GM04503 (cell line): ENCODE measurements around the gene DCC.

Source experiments
- DNase-seq: peaks from one replicate; pipeline ENCODE4 v3.0.0-alpha.2; 2012; ENCODE audit warnings: low read depth

The DCC gene

GRCh38 chr18:52914148-52914547, 574.2 kb downstream of the DCC start:
- DNase-seq, result no peak

DNA sequence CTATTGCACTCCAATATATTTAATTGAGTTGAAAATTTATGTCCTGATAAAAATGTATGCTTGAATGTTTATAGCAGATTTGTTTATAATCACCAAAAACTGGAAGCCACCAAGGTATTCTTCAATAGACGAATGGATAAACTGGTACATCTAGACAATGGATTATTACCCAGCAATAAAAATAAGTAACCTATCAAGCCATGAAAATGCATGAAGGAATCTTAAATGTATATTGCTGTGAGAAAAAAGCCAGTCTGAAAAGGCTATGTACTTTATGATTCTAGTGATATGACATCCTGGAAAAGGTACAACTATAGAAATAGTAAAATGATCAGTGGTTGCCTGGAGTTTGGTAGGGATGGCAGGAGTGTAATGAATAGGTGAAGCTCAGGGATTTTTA, 580.7 kb downstream of the DCC start:
- no peak for DNase-seq

DNA sequence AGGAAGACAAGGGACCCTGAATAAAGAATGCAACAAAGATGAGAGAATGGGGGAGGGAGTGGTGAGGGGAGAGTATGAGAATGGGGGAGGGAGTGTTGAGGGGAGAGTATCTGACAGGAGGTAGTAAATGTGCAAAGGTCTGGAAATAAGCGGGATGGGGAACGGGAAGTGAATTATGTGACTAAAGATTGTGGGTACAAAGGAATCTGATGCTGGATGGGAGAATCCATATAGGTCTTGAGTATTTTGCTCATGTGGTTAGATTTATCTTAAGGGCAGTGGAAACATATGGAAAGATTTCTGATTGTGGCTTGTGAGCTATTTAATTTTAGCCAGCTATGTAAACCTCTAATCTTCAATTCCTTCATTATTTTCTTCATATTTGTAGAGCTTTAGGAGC, 593.4 kb downstream of the DCC start:
- no peak for DNase-seq

GRCh38 chr18:52936931-52937330, 596.9 kb downstream of the DCC start:
- no peak for DNase-seq

DNA sequence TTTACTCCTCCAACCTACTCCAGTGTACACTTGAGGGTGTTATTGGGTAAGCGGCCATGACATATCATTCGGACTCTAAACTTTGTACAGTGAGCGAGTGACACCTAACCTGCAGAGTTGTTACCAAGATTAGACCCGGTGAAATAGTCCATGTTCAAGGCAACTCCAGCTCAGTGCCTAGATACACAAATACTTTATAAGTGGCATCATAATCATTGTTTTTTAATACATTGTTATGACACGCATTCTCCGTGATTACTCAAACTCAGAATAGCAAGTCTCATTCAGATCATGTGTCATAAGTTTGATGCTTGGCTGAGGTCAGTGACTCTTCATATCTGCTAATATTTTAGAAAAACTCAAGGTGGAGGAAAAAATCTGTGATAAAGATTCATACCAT, 597.8 kb downstream of the DCC start:
- DNase-seq, result no peak

GRCh38 chr18:52945552-52945951, 605.6 kb downstream of the DCC start:
- no peak for DNase-seq

- DNase-seq, result no peak
These were observed 609.0 kb downstream of the DCC start for GRCh38 chr18:52948868-52949444.

DNA sequence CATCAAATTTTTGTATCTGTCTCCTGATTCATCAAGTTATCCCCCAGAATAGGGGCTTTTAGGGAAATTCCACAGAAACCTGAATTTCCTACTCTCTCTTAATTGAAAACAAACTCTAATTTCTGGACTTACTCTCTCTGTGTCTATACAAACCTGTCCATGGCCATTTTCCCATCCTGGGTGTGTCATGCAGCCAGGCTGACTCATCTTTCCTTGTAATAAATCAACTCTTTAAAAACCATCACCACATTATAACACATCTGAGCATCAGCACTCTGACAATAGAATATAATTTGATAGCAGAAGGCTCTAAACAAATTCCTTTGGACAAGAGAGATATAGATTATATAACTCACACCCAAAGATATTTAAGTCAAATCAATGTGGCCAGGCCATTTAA, 610.2 kb downstream of the DCC start:
- no peak for DNase-seq

DNA sequence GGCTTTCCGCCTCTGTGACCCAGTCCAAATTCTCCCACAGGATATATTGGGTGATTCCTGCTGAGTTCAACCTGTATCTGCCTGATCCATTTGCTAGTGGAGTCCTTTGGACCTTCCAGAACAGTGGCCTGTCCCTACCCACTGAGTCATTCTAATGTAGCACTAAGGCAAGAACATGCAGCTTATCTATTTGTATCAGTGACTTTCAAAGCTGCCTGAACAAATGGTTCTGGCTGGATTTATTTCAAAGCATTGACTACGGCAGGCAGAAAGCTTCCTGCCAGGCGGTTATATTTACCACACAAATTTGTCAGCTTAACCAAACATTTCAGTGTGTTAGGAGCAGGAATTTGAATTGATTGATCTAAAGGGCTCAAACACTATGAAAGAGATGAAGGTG, 613.4 kb downstream of the DCC start:
- no peak for DNase-seq

- DNase-seq, result no peak
These were observed 623.5 kb downstream of the DCC start for GRCh38 chr18:52963481-52963880.

GRCh38 chr18:52970686-52971085, 630.7 kb downstream of the DCC start:
- no peak for DNase-seq

- DNase-seq, result no peak
These were observed 631.1 kb downstream of the DCC start for GRCh38 chr18:52971097-52971496.

- no peak for DNase-seq
These were observed 639.9 kb downstream of the DCC start for GRCh38 chr18:52979892-52980291.

- DNase-seq, result no peak
These were observed 651.2 kb downstream of the DCC start for GRCh38 chr18:52991246-52991645.

DNA sequence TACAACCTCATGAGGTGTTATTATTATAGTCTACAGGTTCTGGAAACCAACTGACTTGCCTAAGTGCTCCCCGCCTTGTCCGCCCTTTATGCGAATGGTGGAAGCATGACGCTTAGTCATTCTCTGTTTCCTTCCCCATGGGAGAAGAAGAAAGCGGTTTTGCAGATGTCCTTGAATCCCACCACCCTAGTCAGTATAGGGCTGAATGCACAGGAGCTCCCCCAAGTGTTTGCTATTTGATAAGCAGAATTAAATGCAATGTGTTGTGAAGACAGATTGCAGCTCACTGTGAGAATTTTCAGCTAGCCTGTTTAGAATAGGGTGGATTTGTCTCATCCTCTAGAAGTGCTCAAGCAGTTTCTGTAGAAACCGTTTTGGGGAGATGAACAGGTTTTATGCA, 652.0 kb downstream of the DCC start:
- DNase-seq, result no peak

DNA sequence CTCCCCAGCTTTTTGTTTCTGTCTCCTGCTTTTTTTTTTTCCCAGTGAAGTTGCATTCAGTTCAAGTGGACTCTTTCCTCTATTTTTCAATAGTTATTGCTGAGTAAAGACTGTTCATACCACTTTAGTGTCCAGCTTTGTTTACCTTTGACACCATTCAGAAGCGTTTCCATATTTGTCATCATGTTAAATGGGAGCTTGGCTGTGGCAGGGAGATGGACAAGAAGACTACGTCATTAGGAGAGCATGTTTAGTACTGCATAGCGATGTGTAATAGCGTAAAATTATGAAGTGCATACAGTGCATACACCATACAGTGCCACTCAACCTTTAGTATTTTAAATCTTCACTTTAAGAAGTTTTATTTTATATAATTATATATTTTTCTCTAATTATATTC, 655.9 kb downstream of the DCC start:
- no peak for DNase-seq

GRCh38 chr18:52999633-53000032, 659.6 kb downstream of the DCC start:
- DNase-seq, result no peak

DNA sequence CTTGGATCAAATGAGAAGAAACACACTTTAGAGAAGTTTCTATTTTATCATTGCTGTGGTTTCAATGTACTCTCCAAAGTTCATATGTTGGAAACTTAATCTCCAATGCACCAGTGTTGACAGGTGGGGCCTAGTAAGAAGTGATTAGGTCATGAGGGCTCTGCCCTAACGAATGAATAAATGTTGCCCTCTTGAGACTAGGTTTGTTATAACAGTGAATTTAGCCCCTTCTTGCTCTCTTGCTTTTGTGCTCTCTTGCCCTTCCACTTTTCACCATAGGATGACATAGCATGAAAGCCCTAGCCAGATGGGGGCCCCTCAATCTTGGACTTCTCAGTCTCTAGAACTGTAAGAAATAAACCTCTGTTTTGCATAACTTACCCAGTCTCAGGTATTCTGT, 664.8 kb downstream of the DCC start:
- DNase-seq, result no peak

GRCh38 chr18:53018791-53019190, 678.8 kb downstream of the DCC start:
- DNase-seq, result no peak

- no peak for DNase-seq
These were observed 685.2 kb downstream of the DCC start for GRCh38 chr18:53025247-53025646.

DNA sequence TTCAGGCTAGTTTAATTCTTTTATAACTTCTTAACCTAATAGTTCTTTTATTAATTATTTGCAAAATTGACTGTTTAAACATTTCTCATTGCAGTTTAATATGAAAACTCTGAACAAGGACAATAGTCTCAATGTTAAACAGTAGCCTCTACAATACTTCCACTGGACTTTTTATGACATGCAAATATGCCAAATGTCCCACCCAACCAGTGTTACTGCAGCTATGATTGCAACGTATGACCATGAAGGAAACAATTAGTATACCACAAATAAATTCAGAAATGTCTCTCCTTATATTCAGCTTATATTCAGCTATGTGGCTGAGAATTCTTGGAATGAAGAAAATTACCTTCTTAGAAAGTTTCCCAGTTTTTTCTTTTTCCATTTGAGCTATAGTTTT, 688.6 kb downstream of the DCC start:
- DNase-seq, result no peak

DNA sequence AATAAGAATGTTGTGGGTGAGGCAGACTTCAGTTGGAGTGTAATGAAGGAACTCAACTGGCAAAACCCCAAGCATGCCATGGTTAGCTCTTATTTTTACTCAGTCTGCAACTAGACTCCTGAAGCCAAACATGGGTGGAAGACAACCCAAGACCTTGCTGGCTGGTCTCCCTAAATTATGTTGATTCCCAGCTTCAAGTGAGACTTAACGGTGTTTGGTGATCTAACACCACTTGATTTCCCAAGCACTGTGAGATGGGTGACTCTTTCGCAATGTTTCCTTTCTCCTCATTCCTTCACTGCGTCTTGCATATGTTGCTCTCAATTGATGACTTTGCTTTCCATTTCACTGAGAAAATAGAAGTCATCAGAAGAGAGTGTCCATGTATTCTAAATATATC, 693.1 kb downstream of the DCC start:
- no peak for DNase-seq

GRCh38 chr18:53038608-53039007, 698.6 kb downstream of the DCC start:
- DNase-seq, result no peak

DNA sequence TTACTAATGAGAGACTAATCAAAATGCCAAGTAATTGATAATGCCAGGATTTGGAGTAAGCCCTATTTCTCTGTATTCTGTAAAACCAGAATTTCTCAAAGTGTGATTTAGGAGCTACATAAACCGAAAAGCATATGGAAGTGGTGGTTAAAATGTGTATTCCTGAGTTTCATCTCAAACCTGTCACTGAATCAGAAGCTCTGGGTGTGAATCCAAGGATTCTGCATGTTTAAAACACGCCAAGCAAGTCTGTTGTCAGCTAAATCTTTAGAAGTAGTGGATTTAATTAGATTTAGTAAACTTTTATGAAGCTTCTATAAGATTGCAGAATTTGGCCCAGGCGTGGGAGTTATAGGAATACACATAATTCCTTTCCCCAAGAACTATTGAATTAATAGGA, 700.3 kb downstream of the DCC start:
- DNase-seq, result no peak

- DNase-seq, result no peak
These were observed 716.1 kb downstream of the DCC start for GRCh38 chr18:53056064-53056463.
